ENCODE data around the gene CYP2U1.

Gene CYP2U1

DNA sequence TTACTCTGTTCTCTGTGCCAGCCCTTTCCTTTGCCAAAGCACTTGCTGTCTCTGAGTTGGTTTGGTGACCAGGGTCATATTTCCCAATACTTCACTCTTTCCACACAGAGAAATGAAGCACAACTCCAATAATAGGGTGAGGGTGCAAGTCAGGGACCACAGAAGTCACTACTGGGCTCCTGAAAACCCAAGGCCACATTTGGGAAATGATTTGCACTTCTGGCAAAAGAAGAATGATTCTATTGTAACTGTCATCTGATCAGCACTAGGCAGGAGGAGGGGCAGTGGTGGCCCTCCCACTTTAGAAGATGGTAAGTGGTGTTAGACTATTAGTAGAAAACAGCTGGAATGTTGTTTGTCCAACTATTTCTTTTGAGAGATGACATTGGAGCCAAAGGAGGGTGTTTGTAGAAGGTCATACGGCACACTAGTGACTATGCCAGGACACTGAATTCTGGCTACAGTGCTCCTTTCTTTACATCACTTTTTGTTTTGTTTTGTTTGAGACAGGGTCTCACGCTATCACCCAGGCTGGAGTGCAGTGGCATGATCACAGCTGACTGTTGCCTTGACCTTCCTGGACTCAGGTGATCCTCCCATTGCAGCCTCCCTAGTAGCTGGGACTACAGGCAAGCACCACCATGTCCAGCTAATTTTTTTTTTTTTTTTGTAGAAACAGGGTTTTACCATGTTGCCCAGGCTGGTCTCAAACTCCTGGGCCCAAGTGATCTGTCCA lies 47.5 kb downstream of the CYP2U1 start:
- TF ChIP-seq TAF1 (IDR thresholded peaks at IDR 0.05; ENCODE audit: borderline replicate concordance, insufficient read depth, low read length) = no peak
- TF ChIP-seq, protein P1, sequence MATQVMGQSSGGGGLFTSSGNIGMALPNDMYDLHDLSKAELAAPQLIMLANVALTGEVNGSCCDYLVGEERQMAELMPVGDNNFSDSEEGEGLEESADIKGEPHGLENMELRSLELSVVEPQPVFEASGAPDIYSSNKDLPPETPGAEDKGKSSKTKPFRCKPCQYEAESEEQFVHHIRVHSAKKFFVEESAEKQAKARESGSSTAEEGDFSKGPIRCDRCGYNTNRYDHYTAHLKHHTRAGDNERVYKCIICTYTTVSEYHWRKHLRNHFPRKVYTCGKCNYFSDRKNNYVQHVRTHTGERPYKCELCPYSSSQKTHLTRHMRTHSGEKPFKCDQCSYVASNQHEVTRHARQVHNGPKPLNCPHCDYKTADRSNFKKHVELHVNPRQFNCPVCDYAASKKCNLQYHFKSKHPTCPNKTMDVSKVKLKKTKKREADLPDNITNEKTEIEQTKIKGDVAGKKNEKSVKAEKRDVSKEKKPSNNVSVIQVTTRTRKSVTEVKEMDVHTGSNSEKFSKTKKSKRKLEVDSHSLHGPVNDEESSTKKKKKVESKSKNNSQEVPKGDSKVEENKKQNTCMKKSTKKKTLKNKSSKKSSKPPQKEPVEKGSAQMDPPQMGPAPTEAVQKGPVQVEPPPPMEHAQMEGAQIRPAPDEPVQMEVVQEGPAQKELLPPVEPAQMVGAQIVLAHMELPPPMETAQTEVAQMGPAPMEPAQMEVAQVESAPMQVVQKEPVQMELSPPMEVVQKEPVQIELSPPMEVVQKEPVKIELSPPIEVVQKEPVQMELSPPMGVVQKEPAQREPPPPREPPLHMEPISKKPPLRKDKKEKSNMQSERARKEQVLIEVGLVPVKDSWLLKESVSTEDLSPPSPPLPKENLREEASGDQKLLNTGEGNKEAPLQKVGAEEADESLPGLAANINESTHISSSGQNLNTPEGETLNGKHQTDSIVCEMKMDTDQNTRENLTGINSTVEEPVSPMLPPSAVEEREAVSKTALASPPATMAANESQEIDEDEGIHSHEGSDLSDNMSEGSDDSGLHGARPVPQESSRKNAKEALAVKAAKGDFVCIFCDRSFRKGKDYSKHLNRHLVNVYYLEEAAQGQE (IDR thresholded peaks at IDR 0.05; ENCODE audit: insufficient read depth in 1 of 2, low read depth in 2 of 2, low read length in 2 of 2) = no peak
- TF ChIP-seq SIN3A (IDR thresholded peaks at IDR 0.05; ENCODE audit: borderline replicate concordance, insufficient read depth, low read length) = no peak
- no peak for TF ChIP-seq POLR2AphosphoS5 (IDR thresholded peaks at IDR 0.05; ENCODE audit: low read depth, low read length)
- TF ChIP-seq FOXP2 (optimal IDR thresholded peaks at IDR 0.05; ENCODE audit: borderline replicate concordance, extremely low read depth, extremely low read length, insufficient read depth) = no peak

DNA sequence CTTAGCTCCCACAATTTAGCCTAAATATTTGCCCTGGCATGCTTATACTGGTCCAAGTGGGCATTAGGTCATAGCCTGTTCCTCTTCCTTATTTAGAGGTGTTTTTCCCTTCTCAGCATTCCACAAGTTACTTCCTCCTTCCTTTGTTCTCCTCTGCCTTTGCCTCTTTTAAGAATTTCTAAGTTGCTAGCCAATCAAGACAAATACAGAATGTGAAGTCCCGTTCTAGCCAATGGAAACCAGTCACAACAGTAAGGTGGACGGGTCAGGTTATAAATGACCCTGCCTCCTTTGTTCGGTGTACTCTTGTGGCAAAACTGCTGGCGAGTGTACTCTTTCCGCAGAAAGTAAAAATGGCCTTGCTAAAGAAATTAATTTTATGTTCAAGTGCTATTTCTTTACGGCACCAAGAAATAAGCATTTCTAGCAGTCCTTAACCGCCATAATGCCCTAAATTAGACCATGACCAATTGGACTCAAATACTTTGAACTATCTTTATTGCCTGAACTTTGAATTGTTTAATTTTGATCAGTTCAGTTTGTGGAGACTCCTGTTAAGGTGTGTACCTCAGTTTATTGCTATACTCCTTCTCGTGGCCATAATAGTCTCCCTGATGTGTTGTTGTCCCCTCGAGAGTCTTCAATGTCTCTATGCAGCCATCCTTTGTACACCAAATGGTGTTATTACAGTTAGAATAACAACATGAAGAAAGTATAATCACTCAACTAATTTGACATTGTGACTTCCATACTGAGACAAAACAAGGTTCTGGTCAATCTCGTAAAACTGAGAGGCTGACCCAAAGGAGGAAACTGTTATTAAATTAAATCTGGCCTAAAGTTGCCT lies 56.8 kb downstream of the CYP2U1 start:
- TF ChIP-seq, protein P1 (IDR thresholded peaks at IDR 0.05; ENCODE audit: insufficient read depth in 1 of 2, low read depth in 2 of 2, low read length in 2 of 2) = no peak
- no peak for TF ChIP-seq SIN3A (IDR thresholded peaks at IDR 0.05; ENCODE audit: borderline replicate concordance, insufficient read depth, low read length)
- no peak for TF ChIP-seq TAF1 (IDR thresholded peaks at IDR 0.05; ENCODE audit: borderline replicate concordance, insufficient read depth, low read length)
- TF ChIP-seq POLR2AphosphoS5 (IDR thresholded peaks at IDR 0.05; ENCODE audit: low read depth, low read length) = no peak
- TF ChIP-seq FOXP2 (optimal IDR thresholded peaks at IDR 0.05; ENCODE audit: borderline replicate concordance, extremely low read depth, extremely low read length, insufficient read depth) = no peak

DNA sequence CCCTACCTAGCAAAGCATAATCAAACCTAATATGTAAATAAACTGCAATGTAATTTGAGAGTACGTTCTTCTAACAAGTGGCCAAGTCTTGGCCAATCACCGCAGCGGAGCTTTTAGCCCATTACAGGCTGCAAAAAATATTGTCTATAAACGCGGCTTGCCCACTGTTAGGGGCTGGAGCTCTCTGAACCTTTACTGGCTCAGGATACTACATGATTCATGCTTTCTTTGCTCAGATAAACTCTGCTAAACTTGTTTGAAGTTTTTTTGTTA lies 57.4 kb downstream of the CYP2U1 start:
- TF ChIP-seq POLR2AphosphoS5 (IDR thresholded peaks at IDR 0.05; ENCODE audit: low read depth, low read length) (no peak), SIN3A (IDR thresholded peaks at IDR 0.05; ENCODE audit: borderline replicate concordance, insufficient read depth, low read length) (no peak), TAF1 (IDR thresholded peaks at IDR 0.05; ENCODE audit: borderline replicate concordance, insufficient read depth, low read length) (no peak), FOXP2 (optimal IDR thresholded peaks at IDR 0.05; ENCODE audit: borderline replicate concordance, extremely low read depth, extremely low read length, insufficient read depth) (no peak)
- TF ChIP-seq, protein P1 (IDR thresholded peaks at IDR 0.05; ENCODE audit: insufficient read depth in 1 of 2, low read depth in 2 of 2, low read length in 2 of 2) = no peak

DNA sequence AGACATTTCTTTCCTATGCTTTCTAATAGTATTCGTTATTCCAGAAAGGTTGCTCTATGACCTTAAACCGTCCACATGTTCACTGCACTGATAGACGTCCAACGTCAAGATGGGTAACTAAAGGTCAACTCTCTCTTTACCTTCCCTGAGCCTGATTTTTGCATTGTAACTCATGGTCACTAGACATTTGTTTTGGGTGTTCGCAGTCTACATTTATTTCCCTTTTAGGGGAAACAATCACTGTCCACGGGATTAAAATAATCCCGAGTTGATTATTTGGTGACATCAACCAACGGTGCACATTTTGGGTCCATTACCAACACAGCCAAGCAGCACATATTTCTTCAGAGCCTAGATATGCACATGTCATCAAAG lies 57.8 kb downstream of the CYP2U1 start:
- TF ChIP-seq, protein P1 (IDR thresholded peaks at IDR 0.05; ENCODE audit: insufficient read depth in 1 of 2, low read depth in 2 of 2, low read length in 2 of 2) = no peak
- TF ChIP-seq SIN3A (IDR thresholded peaks at IDR 0.05; ENCODE audit: borderline replicate concordance, insufficient read depth, low read length) (no peak), POLR2AphosphoS5 (IDR thresholded peaks at IDR 0.05; ENCODE audit: low read depth, low read length) (no peak), FOXP2 (optimal IDR thresholded peaks at IDR 0.05; ENCODE audit: borderline replicate concordance, extremely low read depth, extremely low read length, insufficient read depth) (no peak), TAF1 (IDR thresholded peaks at IDR 0.05; ENCODE audit: borderline replicate concordance, insufficient read depth, low read length) (no peak)
